Osteoblast (primary cell): Measurements from ENCODE around the gene HABP2. TPM values are rescaled to one million over a fixed set of nuclear protein-coding genes. Genes with fewer than 3 reads are reported as not detected.

Experiments used
- DNase-seq: peaks from one replicate; pipeline ENCODE4 v3.0.0; 2011; ENCODE audit warnings: low spot score, mixed read lengths; ENCODE audit not compliant: insufficient read length; ENCODE audit errors: missing footprints
- H2AFZ ChIP-seq: 2 replicates; pipeline ENCODE4 v1.6.0; 2011; ENCODE audit warnings: mild to moderate bottlenecking, low read length
- H3K27ac ChIP-seq: 2 replicates; pipeline ENCODE4 v1.5.1; 2011; ENCODE audit warnings: mild to moderate bottlenecking, low read depth, low read length, moderate library complexity
- H3K27me3 ChIP-seq: 2 replicates; pipeline ENCODE4 v1.6.0; 2012; ENCODE audit warnings: mild to moderate bottlenecking, control low read depth, inconsistent platforms, low read length, moderate library complexity; ENCODE audit not compliant: insufficient read depth
- H3K36me3 ChIP-seq: 2 replicates; pipeline ENCODE4 v1.5.1; 2011; ENCODE audit warnings: mild to moderate bottlenecking, low read length, control low read depth, moderate library complexity; ENCODE audit not compliant: insufficient read depth
- H3K4me1 ChIP-seq: 2 replicates; pipeline ENCODE4 v1.5.1; 2011; ENCODE audit warnings: mild to moderate bottlenecking, low read length, control low read depth, moderate library complexity; ENCODE audit not compliant: insufficient read depth
- H3K4me2 ChIP-seq: 2 replicates; pipeline ENCODE4 v1.6.0; 2011; ENCODE audit warnings: mild to moderate bottlenecking, low read length; ENCODE audit not compliant: insufficient read depth
- H3K4me3 ChIP-seq: fragments of 200-600 bp; sonication (generic); 3 replicates; pipeline ENCODE4 v1.5.1; 2012; ENCODE audit warnings: mild to moderate bottlenecking, low read length, inconsistent platforms; ENCODE audit not compliant: insufficient read depth
- H3K79me2 ChIP-seq: 2 replicates; pipeline ENCODE4 v1.6.0; 2012; ENCODE audit warnings: mild to moderate bottlenecking, low read length, control low read depth, inconsistent platforms; ENCODE audit not compliant: insufficient read depth
- H3K9me3 ChIP-seq: 2 replicates; pipeline ENCODE4 v1.5.1; 2011; ENCODE audit warnings: low read depth, low read length, control low read depth
- H4K20me1 ChIP-seq: 2 replicates; pipeline ENCODE4 v1.6.0; 2012; ENCODE audit warnings: mild to moderate bottlenecking, low read length, control low read depth; ENCODE audit not compliant: insufficient read depth
- CTCF ChIP-seq: IDR thresholded peaks from 2 replicates; pipeline ENCODE4 v1.5.1; 2011; ENCODE audit warnings: mild to moderate bottlenecking, low read depth, low read length, moderate library complexity; ENCODE audit errors: extremely low read depth
- total RNA-seq: library from RNA; depleted of rRNA; stranded (reverse); fragments of >200 nt; gene quantifications from 2 replicates; pipeline ENCODE4 v1.2.3, GENCODE V29; 2012

HABP2 gene
- total RNA-seq, 1 donor, result not detected

DNA sequence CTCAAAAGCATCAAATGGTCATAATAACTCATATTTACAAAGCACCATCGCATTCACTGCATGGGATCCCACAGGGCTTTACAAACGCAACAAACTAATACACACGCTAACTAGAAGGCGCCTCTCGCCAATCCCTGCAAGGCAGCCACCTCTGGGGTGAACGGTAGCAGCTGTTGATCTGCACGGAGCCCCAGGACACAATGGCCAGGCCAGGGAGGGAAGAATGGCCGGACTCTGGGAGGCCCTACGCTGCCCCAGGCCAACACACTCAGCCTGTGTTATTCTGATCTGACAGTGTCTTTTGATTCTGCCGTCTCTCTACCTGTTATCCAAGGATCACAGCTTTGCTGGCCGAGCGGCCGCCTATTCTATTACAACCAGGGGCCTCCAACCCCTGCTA lies 41.8 kb downstream of the HABP2 start:
- no peak overlapping the region for H3K27ac ChIP-seq
- TF ChIP-seq CTCF, result no peak

DNA sequence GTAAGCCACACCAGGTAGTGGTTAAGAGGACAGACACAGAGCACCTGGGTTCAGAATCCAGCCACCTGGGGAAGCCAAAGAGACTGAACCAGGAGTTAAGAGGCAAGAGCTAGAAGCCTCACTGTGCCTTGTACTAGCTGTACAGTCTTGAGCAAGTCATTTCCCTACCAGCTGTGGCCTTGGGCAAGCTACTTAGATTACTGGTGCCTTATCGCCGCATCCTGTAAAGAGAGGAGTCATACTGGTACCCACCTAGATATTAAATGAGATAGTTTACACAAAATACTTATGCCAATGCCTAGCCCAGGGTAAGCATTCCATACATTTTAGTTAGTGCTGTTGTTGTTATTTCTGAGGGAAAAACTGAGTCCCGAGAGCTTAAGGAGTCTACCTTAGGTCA lies 47.7 kb downstream of the HABP2 start:
- no peak overlapping the region for H2AFZ ChIP-seq
- no peak overlapping the region for H3K4me3 ChIP-seq
- no peak for TF ChIP-seq CTCF
- no peaks in the 10 kb centered on the region for H3K79me2 ChIP-seq
- H3K27me3 ChIP-seq, result no peaks in the 10 kb centered on the region
- DNase-seq, result no peak
- no peak overlapping the region for H3K27ac ChIP-seq
- no peaks in the 10 kb centered on the region for H3K36me3 ChIP-seq
- no peaks in the 10 kb centered on the region for H3K9me3 ChIP-seq
- no peak overlapping the region for H3K4me2 ChIP-seq
- H4K20me1 ChIP-seq, result no peaks in the 10 kb centered on the region
- H3K4me1 ChIP-seq, result no peaks in the 10 kb centered on the region

More for the DNA sequence above, 41.8 kb downstream of the HABP2 start:
- DNase-seq, result no peak
- H4K20me1 ChIP-seq, result no peaks in the 10 kb centered on the region
- no peaks in the 10 kb centered on the region for H3K4me1 ChIP-seq
- no peaks in the 10 kb centered on the region for H3K36me3 ChIP-seq
- H3K27me3 ChIP-seq, result no peaks in the 10 kb centered on the region
- no peak overlapping the region for H2AFZ ChIP-seq
- H3K4me2 ChIP-seq, result no peak overlapping the region
- H3K4me3 ChIP-seq, result no peak overlapping the region
- H3K9me3 ChIP-seq, result no peaks in the 10 kb centered on the region
- no peaks in the 10 kb centered on the region for H3K79me2 ChIP-seq

DNA sequence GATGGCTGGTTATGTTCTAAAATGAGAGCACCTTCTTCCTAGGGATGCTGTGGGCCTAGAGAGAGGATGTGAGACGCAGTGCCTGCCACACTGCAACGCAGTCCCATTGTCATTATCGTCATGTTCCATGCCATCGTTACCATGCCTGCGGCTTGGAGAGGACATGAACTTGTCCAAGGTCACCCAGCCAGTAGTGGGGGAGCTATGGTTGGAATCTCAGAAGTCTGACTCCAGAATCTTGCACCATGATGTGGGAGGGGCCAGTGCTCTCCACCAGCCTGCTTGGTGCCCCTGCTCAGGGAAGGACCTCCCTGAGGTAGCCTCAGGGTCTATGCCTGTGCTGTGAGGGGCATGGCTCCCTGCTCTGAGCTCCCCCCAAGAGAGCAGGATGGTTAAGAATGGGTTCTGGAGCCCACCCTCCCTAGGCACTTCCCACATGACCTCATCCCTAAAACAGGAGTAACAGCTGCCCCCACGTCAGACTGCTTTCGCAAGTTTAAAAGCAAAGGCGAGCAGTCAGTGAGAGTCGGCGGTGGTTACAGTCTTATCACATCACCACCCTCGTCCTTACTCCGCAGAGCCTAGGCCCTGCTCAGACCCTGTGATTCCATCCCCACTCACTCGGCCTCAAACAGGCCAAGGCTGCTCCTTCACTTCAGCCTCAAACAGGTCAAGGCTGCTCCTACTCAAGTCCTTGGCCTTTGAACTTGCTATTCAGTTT lies 50.4 kb downstream of the HABP2 start:
- Histone ChIP-seq H3K9me3 (no peaks in the 10 kb centered on the region), H3K4me1 (no peaks in the 10 kb centered on the region), H3K4me2 (no peak overlapping the region)

More for the DNA sequence above, 50.4 kb downstream of the HABP2 start:
- H4K20me1 ChIP-seq, result no peaks in the 10 kb centered on the region
- H3K27me3 ChIP-seq, result no peaks in the 10 kb centered on the region
- no peak overlapping the region for H3K27ac ChIP-seq
- no peak overlapping the region for H3K4me3 ChIP-seq
- H2AFZ ChIP-seq, result no peak overlapping the region
- DNase-seq, result no peak
- H3K79me2 ChIP-seq, result no peaks in the 10 kb centered on the region
- no peaks in the 10 kb centered on the region for H3K36me3 ChIP-seq
- TF ChIP-seq CTCF, result no peak
